Esophagus muscularis mucosa (tissue), 4 donors: Measurements from ENCODE around the gene RBMS3. TPM values are rescaled to one million over a fixed set of nuclear protein-coding genes. Genes with fewer than 3 reads are reported as not detected.

Experiments
- DNase-seq: peaks from one replicate; pipeline ENCODE4 v3.0.0-alpha.2; 2017; ENCODE audit errors: extremely low spot score
- H3K27ac ChIP-seq, 4 donors: fragments of 200-600 bp; sonication (generic); replicated peaks in 1 of 4; 1 replicate in 3 of 4; 2 replicates in 1 of 4; pipeline ENCODE4 v1.5.1; 2016 to 2019; ENCODE audit warnings: mild to moderate bottlenecking in 1 of 4
- H3K27me3 ChIP-seq, 4 donors: fragments of 200-600 bp; sonication (generic); one replicate each; pipeline versions ENCODE4 v1.5.1 to v1.6.0; 2016 to 2019
- H3K36me3 ChIP-seq, 4 donors: fragments of 200-600 bp; sonication (generic); one replicate each; pipeline ENCODE4 v1.5.1; 2016 to 2019
- H3K4me1 ChIP-seq, 4 donors: fragments of 200-600 bp; sonication (generic); one replicate each; pipeline ENCODE4 v1.5.1; 2016 to 2019
- H3K4me3 ChIP-seq, 4 donors: fragments of 200-600 bp; sonication (generic); 1 replicate in 2 of 4; 2 replicates in 2 of 4; pipeline ENCODE4 v1.5.1; 2016 to 2019; ENCODE audit warnings: mild to moderate bottlenecking in 4 of 4, moderate library complexity in 1 of 4
- H3K9me3 ChIP-seq, 4 donors: fragments of 200-600 bp; sonication (generic); 1 replicate in 3 of 4; 2 replicates in 1 of 4; pipeline ENCODE4 v1.5.1; 2016 to 2019
- EP300 ChIP-seq: sonication (generic); formaldehyde crosslinking; IDR thresholded peaks from one replicate; pipeline ENCODE4 v1.6.1; 2017; ENCODE audit warnings: antibody characterized with exemption
- POLR2A ChIP-seq: fragments of 450-650 bp; IDR thresholded peaks from one replicate; pipeline ENCODE4 v1.6.1; 2017; ENCODE audit warnings: antibody characterized with exemption, moderate library complexity, mild to moderate bottlenecking, low read depth
- POLR2AphosphoS5 ChIP-seq, 2 donors: sonication (generic); formaldehyde crosslinking; IDR thresholded peaks; one replicate each; pipeline ENCODE4 v1.6.1; 2017; ENCODE audit warnings: antibody characterized with exemption in 2 of 2
- WGBS: methylation state at CpG from one replicate; pipeline ENCODE4 v1.1.5; 2018; 5-methylcytosine and 5-hydroxymethylcytosine counted together
- intact Hi-C: fragments of 100-400 bp; cut with DNase I; formaldehyde crosslinking; loops from one replicate; pipeline ENCODE4 v1.15.1; 2023
- total RNA-seq, 4 donors: library from RNA; depleted of rRNA; stranded (reverse); fragments of >200 nt; gene quantifications; one replicate each; pipeline versions ENCODE4 v1.1.0 to v1.2.1, GENCODE V29; 2016
- TF ChIP-seq, protein P1 (sequence below), 3 experiments: fragments of 200-600 bp in 2 of 3; fragments of 450-650 bp in 1 of 3; sonication (generic) in 2 of 3; IDR thresholded peaks; one replicate each; pipeline ENCODE4 v1.5.1; 2017 to 2019; ENCODE audit warnings: antibody characterized with exemption in 3 of 3, mild to moderate bottlenecking in 2 of 3, moderate library complexity in 1 of 3

The RBMS3 gene
- total RNA-seq, 4 donors from 2014 or later: 53.0 to 81.5 (median 61.2) TPM

DNA sequence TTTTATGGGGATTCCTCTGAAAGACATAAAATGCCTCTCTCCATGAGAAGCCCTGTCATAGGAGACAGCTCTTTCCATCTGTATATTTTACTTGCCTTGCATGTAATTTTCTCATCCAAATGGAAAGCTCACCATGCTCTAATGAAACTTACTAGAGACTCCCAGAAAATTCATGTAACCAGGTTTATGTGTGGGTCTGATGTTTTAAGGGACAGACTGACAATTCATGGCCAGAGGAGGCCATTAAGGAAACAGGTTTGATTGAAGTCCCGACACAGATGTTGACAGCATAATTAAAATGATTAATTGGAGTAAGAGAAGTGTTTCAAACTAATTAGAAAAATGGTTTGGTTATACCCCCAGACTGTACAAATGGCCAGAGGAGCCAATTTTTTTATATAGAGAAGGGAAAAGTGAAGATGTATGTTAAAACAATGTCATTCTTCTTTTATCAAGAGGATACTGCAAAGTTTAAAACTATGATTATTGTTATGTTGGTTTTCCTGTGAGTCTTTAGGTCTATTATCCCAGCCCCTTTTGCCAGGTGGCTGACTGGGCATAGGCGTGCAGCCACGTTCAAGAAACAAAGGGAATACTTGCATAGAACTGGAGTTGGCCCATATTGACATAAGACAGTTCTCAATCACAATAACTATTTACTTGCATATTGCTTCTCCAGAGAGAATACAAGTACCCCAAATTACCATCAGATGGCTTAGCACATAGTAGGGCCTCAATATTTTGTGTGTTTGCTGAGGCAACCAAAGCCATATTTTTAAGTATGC is 64.8 kb downstream of the RBMS3 start:
- H3K4me1 ChIP-seq: peaks cover 0 to 12% (median 3%) of the 10 kb centered on the region in 4 donors
- DNase-seq: no peak
- no peak overlapping the region for H3K27ac ChIP-seq
- TF ChIP-seq EP300 (no peak), POLR2AphosphoS5 (IDR thresholded peaks at IDR 0.05) (no peak), POLR2A (no peak)
- TF ChIP-seq, protein P1, sequence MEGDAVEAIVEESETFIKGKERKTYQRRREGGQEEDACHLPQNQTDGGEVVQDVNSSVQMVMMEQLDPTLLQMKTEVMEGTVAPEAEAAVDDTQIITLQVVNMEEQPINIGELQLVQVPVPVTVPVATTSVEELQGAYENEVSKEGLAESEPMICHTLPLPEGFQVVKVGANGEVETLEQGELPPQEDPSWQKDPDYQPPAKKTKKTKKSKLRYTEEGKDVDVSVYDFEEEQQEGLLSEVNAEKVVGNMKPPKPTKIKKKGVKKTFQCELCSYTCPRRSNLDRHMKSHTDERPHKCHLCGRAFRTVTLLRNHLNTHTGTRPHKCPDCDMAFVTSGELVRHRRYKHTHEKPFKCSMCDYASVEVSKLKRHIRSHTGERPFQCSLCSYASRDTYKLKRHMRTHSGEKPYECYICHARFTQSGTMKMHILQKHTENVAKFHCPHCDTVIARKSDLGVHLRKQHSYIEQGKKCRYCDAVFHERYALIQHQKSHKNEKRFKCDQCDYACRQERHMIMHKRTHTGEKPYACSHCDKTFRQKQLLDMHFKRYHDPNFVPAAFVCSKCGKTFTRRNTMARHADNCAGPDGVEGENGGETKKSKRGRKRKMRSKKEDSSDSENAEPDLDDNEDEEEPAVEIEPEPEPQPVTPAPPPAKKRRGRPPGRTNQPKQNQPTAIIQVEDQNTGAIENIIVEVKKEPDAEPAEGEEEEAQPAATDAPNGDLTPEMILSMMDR (IDR thresholded peaks at IDR 0.05): no peak
- intact Hi-C loops: no loop called here
- no peak overlapping the region for H3K4me3 ChIP-seq
- 92% methylated on average over 3 of the region's 3 CpGs for WGBS
- H3K36me3 ChIP-seq: no peaks in the 10 kb centered on the region
- no peaks in the 10 kb centered on the region for H3K27me3 ChIP-seq
- H3K9me3 ChIP-seq: no peaks in the 10 kb centered on the region

- intact Hi-C loops: no loop called here
- peaks cover 0 to 12% (median 3%) of the 10 kb centered on the region in 4 donors for H3K4me1 ChIP-seq
- no peaks in the 10 kb centered on the region for H3K36me3 ChIP-seq
- H3K9me3 ChIP-seq: no peaks in the 10 kb centered on the region
- no peak overlapping the region for H3K4me3 ChIP-seq
- H3K27me3 ChIP-seq: no peaks in the 10 kb centered on the region
- no peak for DNase-seq
- WGBS: 70% methylated on average over 1 of the region's 1 CpG
- no peak overlapping the region for H3K27ac ChIP-seq
- no peak for TF ChIP-seq POLR2A
- TF ChIP-seq, protein P1 (IDR thresholded peaks at IDR 0.05): no peak
- TF ChIP-seq POLR2AphosphoS5 (IDR thresholded peaks at IDR 0.05): no peak
- TF ChIP-seq EP300: no peak
Observed at GRCh38 chr3:29346828-29347227, 66.0 kb downstream of the RBMS3 start.

DNA sequence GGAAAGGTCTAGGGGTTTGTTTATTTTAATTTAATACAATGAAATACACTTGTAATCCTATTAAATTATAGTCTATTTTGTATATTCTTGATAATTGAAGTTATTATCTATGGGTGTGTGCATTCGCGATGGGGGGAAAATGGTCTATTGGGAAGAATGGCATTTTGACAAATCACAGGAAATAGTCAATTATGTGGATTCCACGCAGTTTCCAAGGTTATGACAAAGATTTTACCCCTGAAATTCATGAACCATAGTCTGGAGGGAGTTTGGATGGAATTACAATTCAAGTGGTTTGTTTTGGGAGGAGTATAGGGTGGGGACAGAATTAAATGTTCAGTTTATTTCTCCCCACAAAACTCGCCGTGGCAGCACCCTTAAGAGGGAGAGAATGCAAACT is 66.5 kb downstream of the RBMS3 start:
- Histone ChIP-seq H3K36me3 (no peaks in the 10 kb centered on the region), H3K4me1 (peaks cover 0 to 12% (median 3%) of the 10 kb centered on the region in 4 donors), H3K27ac (no peak overlapping the region), H3K9me3 (no peaks in the 10 kb centered on the region), H3K27me3 (no peaks in the 10 kb centered on the region), H3K4me3 (no peak overlapping the region)
- no peak for DNase-seq
- TF ChIP-seq, protein P1 (IDR thresholded peaks at IDR 0.05): no peak
- TF ChIP-seq POLR2A (no peak), EP300 (no peak), POLR2AphosphoS5 (IDR thresholded peaks at IDR 0.05) (no peak)
- intact Hi-C loops: no loop called here
- WGBS: 70% methylated on average over 5 of the region's 5 CpGs

- H3K9me3 ChIP-seq: no peaks in the 10 kb centered on the region
- WGBS: 85% methylated on average over 4 of the region's 4 CpGs
- no peaks in the 10 kb centered on the region for H3K27me3 ChIP-seq
- no peak overlapping the region for H3K4me3 ChIP-seq
- H3K27ac ChIP-seq: no peak overlapping the region
- no peaks in the 10 kb centered on the region for H3K36me3 ChIP-seq
- peaks cover 0 to 12% (median 3%) of the 10 kb centered on the region in 4 donors for H3K4me1 ChIP-seq
- intact Hi-C loops: no loop called here
- no peak for DNase-seq
- TF ChIP-seq, protein P1 (IDR thresholded peaks at IDR 0.05): no peak
- TF ChIP-seq POLR2A: no peak
- no peak for TF ChIP-seq EP300
- TF ChIP-seq POLR2AphosphoS5 (IDR thresholded peaks at IDR 0.05): no peak
Observed at GRCh38 chr3:29348316-29348715, 67.4 kb downstream of the RBMS3 start.
